MM.1S (cell line): ENCODE measurements around the gene R3HDML.

Source experiments
- DNase-seq: peaks from one replicate; pipeline ENCODE4 v3.0.0-alpha.2; 2015
- H2AFZ ChIP-seq: fragments of 300-600 bp; sonication (generic); 2 replicates; pipeline ENCODE4 v1.6.0; 2016; ENCODE audit warnings: antibody characterized with exemption, low read length
- H3F3A ChIP-seq: fragments of 300-600 bp; sonication (generic); 2 replicates; pipeline ENCODE4 v1.6.1; 2016; ENCODE audit warnings: mild to moderate bottlenecking, antibody characterized with exemption, low read length, moderate library complexity, mixed read lengths; ENCODE audit not compliant: insufficient read depth
- H3K27ac ChIP-seq: fragments of 300-600 bp; sonication (generic); 2 replicates; pipeline ENCODE4 v1.5.1; 2016; ENCODE audit warnings: mild to moderate bottlenecking, low read length
- H3K27me3 ChIP-seq: fragments of 300-600 bp; sonication (generic); replicated peaks from 2 replicates; pipeline ENCODE4 v1.6.0; 2016; ENCODE audit warnings: low read length; ENCODE audit not compliant: insufficient read depth
- H3K36me3 ChIP-seq: fragments of 300-600 bp; sonication (generic); replicated peaks from 2 replicates; pipeline ENCODE4 v1.6.1; 2016; ENCODE audit warnings: mild to moderate bottlenecking, low read length, mixed read lengths; ENCODE audit not compliant: insufficient read depth
- H3K4me1 ChIP-seq: fragments of 300-600 bp; sonication (generic); 2 replicates; pipeline ENCODE4 v1.6.1; 2016; ENCODE audit warnings: low read length, mixed read lengths
- H3K4me2 ChIP-seq: fragments of 300-600 bp; sonication (generic); 2 replicates; pipeline ENCODE4 v1.6.0; 2016; ENCODE audit warnings: low read depth, low read length
- H3K4me3 ChIP-seq: fragments of 300-600 bp; sonication (generic); 2 replicates; pipeline ENCODE4 v1.5.1; 2016; ENCODE audit warnings: low read length, mixed read lengths
- H3K79me2 ChIP-seq: fragments of 300-600 bp; sonication (generic); 2 replicates; pipeline ENCODE4 v1.6.1; 2016; ENCODE audit warnings: mixed run types, low read length, mixed read lengths
- H3K9ac ChIP-seq: fragments of 300-600 bp; sonication (generic); 2 replicates; pipeline ENCODE4 v1.6.1; 2016; ENCODE audit warnings: low read length, mixed read lengths
- H3K9me2 ChIP-seq: fragments of 300-600 bp; sonication (generic); replicated peaks from 2 replicates; pipeline ENCODE4 v1.6.1; 2016; ENCODE audit warnings: mild to moderate bottlenecking, low read length, mixed read lengths; ENCODE audit not compliant: insufficient read depth
- H3K9me3 ChIP-seq: fragments of 300-600 bp; sonication (generic); replicated peaks from 2 replicates; pipeline ENCODE4 v1.6.1; 2016; ENCODE audit warnings: mild to moderate bottlenecking, low read length, mixed read lengths; ENCODE audit not compliant: insufficient read depth
- H4K20me1 ChIP-seq: fragments of 300-600 bp; sonication (generic); 2 replicates; pipeline ENCODE4 v1.6.1; 2016; ENCODE audit warnings: mild to moderate bottlenecking, low read length, moderate library complexity, mixed read lengths; ENCODE audit not compliant: insufficient read depth
- EZH2 ChIP-seq: fragments of 300-600 bp; sonication (generic); optimal IDR thresholded peaks from 2 replicates; pipeline ENCODE3; 2017; ENCODE audit warnings: low read depth, mild to moderate bottlenecking, antibody characterized with exemption, low read length, mixed read lengths
- EZH2phosphoT487 ChIP-seq: fragments of 300-600 bp; sonication (generic); IDR thresholded peaks from 2 replicates; pipeline ENCODE4 v1.6.1; 2018; ENCODE audit warnings: antibody characterized with exemption, low read length
- TF ChIP-seq, protein P1 (sequence below): fragments of 300-600 bp; sonication (generic); IDR thresholded peaks from 2 replicates; pipeline ENCODE4 v1.5.1; 2016; ENCODE audit warnings: antibody characterized with exemption, low read length, mixed read lengths

The R3HDML gene

DNA sequence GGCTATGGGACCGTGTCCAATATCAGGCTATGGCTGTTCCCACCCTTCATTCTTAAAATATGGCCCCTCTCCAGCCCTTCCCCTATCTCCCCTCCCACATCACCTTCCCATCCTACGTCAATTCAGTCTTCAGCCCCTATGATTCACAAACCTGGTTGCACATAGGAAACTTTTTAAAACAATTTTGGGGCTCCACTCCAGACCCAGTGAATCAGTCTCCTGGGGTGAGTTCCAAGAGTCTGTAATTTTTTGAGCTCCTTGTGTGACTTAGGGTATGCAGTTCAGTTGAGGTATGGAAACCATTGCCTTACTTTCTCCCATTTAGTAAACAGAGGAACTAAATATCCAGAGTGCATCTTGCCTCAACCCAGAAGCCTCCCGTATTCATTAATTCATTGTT, 24.2 kb downstream of the R3HDML start:
- Histone ChIP-seq H3K9ac (no peak overlapping the region), H3K9me3 (no peaks in the 10 kb centered on the region), H3K36me3 (no peaks in the 10 kb centered on the region), H3K4me2 (no peak overlapping the region), H3K4me1 (no peaks in the 10 kb centered on the region), H3K79me2 (no peaks in the 10 kb centered on the region), H3F3A (no peaks in the 10 kb centered on the region), H3K27me3 (no peaks in the 10 kb centered on the region), H3K9me2 (no peaks in the 10 kb centered on the region), H2AFZ (no peak overlapping the region), H4K20me1 (no peaks in the 10 kb centered on the region), H3K27ac (no peak overlapping the region), H3K4me3 (no peak overlapping the region)
- no peak for DNase-seq
- TF ChIP-seq EZH2 (no peak), EZH2phosphoT487 (no peak)
- TF ChIP-seq, protein P1, sequence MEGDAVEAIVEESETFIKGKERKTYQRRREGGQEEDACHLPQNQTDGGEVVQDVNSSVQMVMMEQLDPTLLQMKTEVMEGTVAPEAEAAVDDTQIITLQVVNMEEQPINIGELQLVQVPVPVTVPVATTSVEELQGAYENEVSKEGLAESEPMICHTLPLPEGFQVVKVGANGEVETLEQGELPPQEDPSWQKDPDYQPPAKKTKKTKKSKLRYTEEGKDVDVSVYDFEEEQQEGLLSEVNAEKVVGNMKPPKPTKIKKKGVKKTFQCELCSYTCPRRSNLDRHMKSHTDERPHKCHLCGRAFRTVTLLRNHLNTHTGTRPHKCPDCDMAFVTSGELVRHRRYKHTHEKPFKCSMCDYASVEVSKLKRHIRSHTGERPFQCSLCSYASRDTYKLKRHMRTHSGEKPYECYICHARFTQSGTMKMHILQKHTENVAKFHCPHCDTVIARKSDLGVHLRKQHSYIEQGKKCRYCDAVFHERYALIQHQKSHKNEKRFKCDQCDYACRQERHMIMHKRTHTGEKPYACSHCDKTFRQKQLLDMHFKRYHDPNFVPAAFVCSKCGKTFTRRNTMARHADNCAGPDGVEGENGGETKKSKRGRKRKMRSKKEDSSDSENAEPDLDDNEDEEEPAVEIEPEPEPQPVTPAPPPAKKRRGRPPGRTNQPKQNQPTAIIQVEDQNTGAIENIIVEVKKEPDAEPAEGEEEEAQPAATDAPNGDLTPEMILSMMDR: no peak

DNA sequence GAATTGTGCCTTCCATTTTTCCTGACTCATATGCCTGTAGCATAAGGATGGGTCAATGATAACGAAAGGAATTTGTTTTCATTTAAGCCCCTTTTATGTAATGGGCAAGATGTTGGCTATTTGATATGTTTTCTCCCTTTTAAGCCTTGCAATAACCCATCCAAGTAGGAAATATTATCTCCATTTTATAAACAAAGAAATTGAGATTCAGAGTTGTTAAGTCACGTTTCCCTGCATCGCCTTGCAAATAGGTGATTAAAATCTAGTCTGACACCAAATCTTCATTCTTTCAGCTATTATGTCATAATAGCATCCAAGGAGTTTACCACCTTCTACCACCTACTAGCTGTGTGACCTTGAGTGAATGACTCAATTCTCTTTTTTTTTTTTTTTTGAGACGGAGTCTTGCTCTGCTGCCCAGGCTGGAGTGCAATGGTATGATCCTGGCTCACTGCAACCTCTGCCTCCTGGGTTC, 25.7 kb downstream of the R3HDML start:
- DNase-seq: no peak
- no peak overlapping the region for H2AFZ ChIP-seq

DNA sequence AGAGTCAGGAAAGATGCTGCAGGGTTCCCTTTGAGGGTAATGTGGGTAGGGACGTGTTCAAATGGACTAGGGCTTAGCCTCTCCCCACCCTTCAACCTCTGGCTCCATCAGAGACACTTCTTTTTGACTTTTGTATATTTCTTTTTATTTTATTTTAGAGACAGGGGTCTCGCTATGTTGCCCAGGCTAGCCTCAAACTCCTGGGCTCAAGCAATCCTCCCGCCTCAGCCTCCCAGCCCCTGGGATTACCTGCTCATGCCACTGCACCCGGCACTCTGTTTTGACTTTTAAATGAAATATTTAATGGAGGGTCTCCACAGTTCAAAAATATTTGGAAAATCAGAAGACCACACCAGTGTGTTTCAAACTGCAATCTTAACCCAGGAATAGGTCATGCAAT, 27.2 kb downstream of the R3HDML start:
- TF ChIP-seq EZH2: no peak
- TF ChIP-seq, protein P1: no peak
- TF ChIP-seq EZH2phosphoT487: no peak
- Histone ChIP-seq H3F3A (no peaks in the 10 kb centered on the region), H3K9me3 (no peaks in the 10 kb centered on the region), H3K79me2 (no peaks in the 10 kb centered on the region), H3K27me3 (no peaks in the 10 kb centered on the region), H3K27ac (no peak overlapping the region), H3K4me3 (no peak overlapping the region), H3K9me2 (no peaks in the 10 kb centered on the region), H3K4me1 (no peaks in the 10 kb centered on the region), H4K20me1 (no peaks in the 10 kb centered on the region), H3K9ac (no peak overlapping the region), H3K4me2 (no peak overlapping the region), H3K36me3 (no peaks in the 10 kb centered on the region), H2AFZ (no peak overlapping the region)
- DNase-seq: no peak

More for the DNA sequence above, 25.7 kb downstream of the R3HDML start:
- Histone ChIP-seq H3K79me2 (no peaks in the 10 kb centered on the region), H4K20me1 (no peaks in the 10 kb centered on the region), H3K27ac (no peak overlapping the region), H3F3A (no peaks in the 10 kb centered on the region), H3K36me3 (no peaks in the 10 kb centered on the region), H3K9me2 (no peaks in the 10 kb centered on the region), H3K4me1 (no peaks in the 10 kb centered on the region), H3K4me2 (no peak overlapping the region), H3K27me3 (no peaks in the 10 kb centered on the region), H3K9me3 (no peaks in the 10 kb centered on the region), H3K4me3 (no peak overlapping the region), H3K9ac (no peak overlapping the region)
- TF ChIP-seq EZH2: no peak
- no peak for TF ChIP-seq EZH2phosphoT487
- TF ChIP-seq, protein P1: no peak
